SK-N-SH treated with all-trans-retinoic acid at 6 μM for 48 hours (cell line): ENCODE measurements around the gene MAPK10.

Experiments used
- ARNTL ChIP-seq: fragments of 450-650 bp; formaldehyde crosslinking; IDR thresholded peaks from 2 replicates; pipeline ENCODE4 v1.5.0; 2020; ENCODE audit warnings: low read depth, mild to moderate bottlenecking, moderate library complexity, borderline replicate concordance
- ISL1 ChIP-seq: fragments of 250-450 bp; sonication (Bioruptor Pico); IDR thresholded peaks from 2 replicates; pipeline ENCODE4 v2.1.2; 2022; ENCODE audit warnings: mild to moderate bottlenecking, moderate library complexity
- PPARA ChIP-seq: fragments of 250-450 bp; sonication (Bioruptor Pico); IDR thresholded peaks from 2 replicates; pipeline ENCODE4 v1.5.0; 2020; ENCODE audit warnings: mild to moderate bottlenecking, borderline replicate concordance
- TCF4 ChIP-seq: fragments of 250-450 bp; sonication (Bioruptor Pico); IDR thresholded peaks from 2 replicates; pipeline ENCODE4 v1.8.0; 2021; ENCODE audit warnings: mild to moderate bottlenecking, moderate library complexity, borderline replicate concordance
- ZFP30 ChIP-seq: fragments of 450-650 bp; formaldehyde crosslinking; IDR thresholded peaks from 2 replicates; pipeline ENCODE4 v1.5.0; 2022; ENCODE audit warnings: mild to moderate bottlenecking, moderate library complexity
- TF ChIP-seq, protein P1 (sequence below): fragments of 250-450 bp; sonication (Bioruptor Pico); IDR thresholded peaks from 2 replicates; pipeline ENCODE4 v1.5.1; 2021; ENCODE audit warnings: mild to moderate bottlenecking, moderate library complexity
- TF ChIP-seq, protein P2 (sequence below): fragments of 250-450 bp; sonication (Bioruptor Pico); IDR thresholded peaks from 2 replicates; pipeline ENCODE4 v1.8.0; 2021; ENCODE audit warnings: low read depth, mild to moderate bottlenecking, moderate library complexity, borderline replicate concordance
- TF ChIP-seq, protein P3 (sequence below): fragments of 250-450 bp; sonication (Bioruptor Pico); IDR thresholded peaks from 2 replicates; pipeline ENCODE4 v1.5.1; 2020; ENCODE audit warnings: low read depth, mild to moderate bottlenecking, moderate library complexity

DNA sequence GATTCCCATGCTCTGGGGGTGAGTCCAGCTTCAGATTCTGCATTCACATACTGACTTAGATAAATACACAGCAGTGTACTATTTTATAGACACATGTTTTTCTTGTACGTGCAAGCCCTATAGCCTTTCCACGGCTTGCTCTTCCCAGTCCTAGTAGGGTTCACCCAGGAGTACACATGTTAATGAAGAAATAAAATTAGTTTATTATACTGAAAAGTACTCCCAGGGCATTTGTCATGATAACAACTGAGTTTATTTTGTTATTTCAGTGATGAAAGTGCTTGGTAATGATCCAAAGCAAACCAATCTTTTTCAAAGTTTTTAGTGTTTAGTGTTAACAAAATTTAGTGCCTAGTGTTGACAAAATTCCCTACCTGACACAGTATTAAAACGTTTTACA, 21.3 kb downstream of the MAPK10 start:
- no peak for TF ChIP-seq PPARA (CRISPR knock-in tag)
- no peak for TF ChIP-seq ZFP30 (CRISPR knock-in tag)
- TF ChIP-seq TCF4, result no peak
- TF ChIP-seq, protein P1, sequence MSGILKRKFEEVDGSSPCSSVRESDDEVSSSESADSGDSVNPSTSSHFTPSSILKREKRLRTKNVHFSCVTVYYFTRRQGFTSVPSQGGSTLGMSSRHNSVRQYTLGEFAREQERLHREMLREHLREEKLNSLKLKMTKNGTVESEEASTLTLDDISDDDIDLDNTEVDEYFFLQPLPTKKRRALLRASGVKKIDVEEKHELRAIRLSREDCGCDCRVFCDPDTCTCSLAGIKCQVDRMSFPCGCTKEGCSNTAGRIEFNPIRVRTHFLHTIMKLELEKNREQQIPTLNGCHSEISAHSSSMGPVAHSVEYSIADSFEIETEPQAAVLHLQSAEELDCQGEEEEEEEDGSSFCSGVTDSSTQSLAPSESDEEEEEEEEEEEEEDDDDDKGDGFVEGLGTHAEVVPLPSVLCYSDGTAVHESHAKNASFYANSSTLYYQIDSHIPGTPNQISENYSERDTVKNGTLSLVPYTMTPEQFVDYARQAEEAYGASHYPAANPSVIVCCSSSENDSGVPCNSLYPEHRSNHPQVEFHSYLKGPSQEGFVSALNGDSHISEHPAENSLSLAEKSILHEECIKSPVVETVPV (CRISPR knock-in tag), result no peak
- TF ChIP-seq ISL1 (CRISPR knock-in tag), result peak; percentile 37
- TF ChIP-seq ARNTL (CRISPR knock-in tag), result no peak
- TF ChIP-seq, protein P2, sequence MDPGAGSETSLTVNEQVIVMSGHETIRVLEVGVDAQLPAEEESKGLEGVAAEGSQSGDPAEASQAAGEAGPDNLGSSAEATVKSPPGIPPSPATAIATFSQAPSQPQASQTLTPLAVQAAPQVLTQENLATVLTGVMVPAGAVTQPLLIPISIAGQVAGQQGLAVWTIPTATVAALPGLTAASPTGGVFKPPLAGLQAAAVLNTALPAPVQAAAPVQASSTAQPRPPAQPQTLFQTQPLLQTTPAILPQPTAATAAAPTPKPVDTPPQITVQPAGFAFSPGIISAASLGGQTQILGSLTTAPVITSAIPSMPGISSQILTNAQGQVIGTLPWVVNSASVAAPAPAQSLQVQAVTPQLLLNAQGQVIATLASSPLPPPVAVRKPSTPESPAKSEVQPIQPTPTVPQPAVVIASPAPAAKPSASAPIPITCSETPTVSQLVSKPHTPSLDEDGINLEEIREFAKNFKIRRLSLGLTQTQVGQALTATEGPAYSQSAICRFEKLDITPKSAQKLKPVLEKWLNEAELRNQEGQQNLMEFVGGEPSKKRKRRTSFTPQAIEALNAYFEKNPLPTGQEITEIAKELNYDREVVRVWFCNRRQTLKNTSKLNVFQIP (CRISPR knock-in tag), result no peak
- TF ChIP-seq, protein P3, sequence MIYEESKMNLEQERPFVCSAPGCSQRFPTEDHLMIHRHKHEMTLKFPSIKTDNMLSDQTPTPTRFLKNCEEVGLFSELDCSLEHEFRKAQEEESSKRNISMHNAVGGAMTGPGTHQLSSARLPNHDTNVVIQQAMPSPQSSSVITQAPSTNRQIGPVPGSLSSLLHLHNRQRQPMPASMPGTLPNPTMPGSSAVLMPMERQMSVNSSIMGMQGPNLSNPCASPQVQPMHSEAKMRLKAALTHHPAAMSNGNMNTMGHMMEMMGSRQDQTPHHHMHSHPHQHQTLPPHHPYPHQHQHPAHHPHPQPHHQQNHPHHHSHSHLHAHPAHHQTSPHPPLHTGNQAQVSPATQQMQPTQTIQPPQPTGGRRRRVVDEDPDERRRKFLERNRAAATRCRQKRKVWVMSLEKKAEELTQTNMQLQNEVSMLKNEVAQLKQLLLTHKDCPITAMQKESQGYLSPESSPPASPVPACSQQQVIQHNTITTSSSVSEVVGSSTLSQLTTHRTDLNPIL (CRISPR knock-in tag), result no peak
